GM21825 (cell line): ENCODE measurements around the gene CISH.

Experiments
- ATAC-seq: cut with Tn5 transposase; IDR thresholded peaks from one replicate; pipeline ENCODE4 v1.9.1; 2021; ENCODE audit warnings: mild to moderate bottlenecking, moderate library complexity; ENCODE audit not compliant: unreplicated experiment

The CISH gene

GRCh38 chr3:50611464-50612233 lies at the start of gene CISH:
Gene CISH, minus strand, starts transcription at chr3:50611774. Its CDS starts 124 bp downstream, at chr3:50611650.
- peak; percentile 64 for ATAC-seq

- ATAC-seq: no peak
Observed at GRCh38 chr3:50660386-50660785, 48.8 kb upstream of the CISH start.

- ATAC-seq: no peak
Observed at GRCh38 chr3:50658831-50659230, 47.3 kb upstream of the CISH start.

GRCh38 chr3:50658416-50658815 lies 46.8 kb upstream of the CISH start:
- ATAC-seq: no peak

GRCh38 chr3:50657816-50658215 lies 46.2 kb upstream of the CISH start:
- no peak for ATAC-seq

GRCh38 chr3:50657407-50657806 lies 45.8 kb upstream of the CISH start:
- ATAC-seq: no peak

GRCh38 chr3:50656417-50657195 lies 45.0 kb upstream of the CISH start:
- ATAC-seq: no peak

- ATAC-seq: no peak
Observed at GRCh38 chr3:50655009-50655830, 43.6 kb upstream of the CISH start.

- ATAC-seq: no peak
Observed at GRCh38 chr3:50653937-50654595, 42.5 kb upstream of the CISH start.

GRCh38 chr3:50652709-50653108 lies 41.1 kb upstream of the CISH start:
- no peak for ATAC-seq

- no peak for ATAC-seq
Observed at GRCh38 chr3:50651920-50652529, 40.5 kb upstream of the CISH start.

GRCh38 chr3:50651445-50651844 lies 39.9 kb upstream of the CISH start:
- ATAC-seq: no peak

GRCh38 chr3:50650018-50650417 lies 38.4 kb upstream of the CISH start:
- no peak for ATAC-seq

- ATAC-seq: no peak
Observed at GRCh38 chr3:50649451-50649931, 37.9 kb upstream of the CISH start.

- no peak for ATAC-seq
Observed at GRCh38 chr3:50648944-50649343, 37.4 kb upstream of the CISH start.

GRCh38 chr3:50648313-50648712 lies 36.7 kb upstream of the CISH start:
- no peak for ATAC-seq

GRCh38 chr3:50645378-50645777 lies 33.8 kb upstream of the CISH start:
- ATAC-seq: no peak

GRCh38 chr3:50644561-50644960 lies 33.0 kb upstream of the CISH start:
- no peak for ATAC-seq

- no peak for ATAC-seq
Observed at GRCh38 chr3:50642382-50642781, 30.8 kb upstream of the CISH start.

GRCh38 chr3:50639055-50639494 lies 27.5 kb upstream of the CISH start:
- no peak for ATAC-seq
